Activated naive CD4-positive, alpha-beta T cell treated with anti-CD3 and anti-CD28 coated beads for 36 hours (primary cell): ENCODE results near the gene PADI3. TPM values are rescaled to one million over a fixed set of nuclear protein-coding genes. Genes with fewer than 3 reads are reported as not detected.
"Not testable (repeated sequence)": the region's sequence is repeated elsewhere in the genome, so short reads cannot be mapped to it uniquely, and the experiment has no call there.

ENCODE experiments used
- CTCF ChIA-PET: fragments of 350-600 bp; sonication (Branson Sonifier 250); formaldehyde crosslinking; loops from one replicate; lab custom pipeline; 2021; ENCODE audit warnings: antibody characterized with exemption; lab: Charles Lee
- DNase-seq: peaks from one replicate; pipeline ENCODE4 v3.0.0-alpha.2; 2020
- H3K27ac Mint-ChIP-seq: one replicate; pipeline ENCODE4 v1.8.0; 2021; ENCODE audit warnings: mild to moderate bottlenecking, mixed read lengths
- H3K27me3 Mint-ChIP-seq: one replicate; pipeline ENCODE4 v1.8.0; 2021; ENCODE audit warnings: low read depth, mixed read lengths
- H3K36me3 Mint-ChIP-seq: one replicate; pipeline ENCODE4 v1.8.0; 2021; ENCODE audit warnings: low read depth, mixed read lengths
- H3K4me1 Mint-ChIP-seq: one replicate; pipeline ENCODE4 v1.8.0; 2021; ENCODE audit warnings: low read depth, mixed read lengths
- H3K4me3 Mint-ChIP-seq: one replicate; pipeline ENCODE4 v1.8.0; 2021; ENCODE audit warnings: mild to moderate bottlenecking, moderate library complexity, mixed read lengths
- H3K9me3 Mint-ChIP-seq: one replicate; pipeline ENCODE4 v1.8.0; 2021; ENCODE audit warnings: mixed read lengths
- intact Hi-C: fragments of 100-400 bp; cut with micrococcal nuclease; formaldehyde crosslinking; loops from one replicate; pipeline ENCODE4 v1.15.1; 2023
- total RNA-seq, 2 experiments: library from RNA; stranded (reverse); gene quantifications; one replicate each; pipeline ENCODE4 v1.2.3, GENCODE V29; 2021

The PADI3 gene
- total RNA-seq, 2 experiments from 2014 or later: not detected

DNA sequence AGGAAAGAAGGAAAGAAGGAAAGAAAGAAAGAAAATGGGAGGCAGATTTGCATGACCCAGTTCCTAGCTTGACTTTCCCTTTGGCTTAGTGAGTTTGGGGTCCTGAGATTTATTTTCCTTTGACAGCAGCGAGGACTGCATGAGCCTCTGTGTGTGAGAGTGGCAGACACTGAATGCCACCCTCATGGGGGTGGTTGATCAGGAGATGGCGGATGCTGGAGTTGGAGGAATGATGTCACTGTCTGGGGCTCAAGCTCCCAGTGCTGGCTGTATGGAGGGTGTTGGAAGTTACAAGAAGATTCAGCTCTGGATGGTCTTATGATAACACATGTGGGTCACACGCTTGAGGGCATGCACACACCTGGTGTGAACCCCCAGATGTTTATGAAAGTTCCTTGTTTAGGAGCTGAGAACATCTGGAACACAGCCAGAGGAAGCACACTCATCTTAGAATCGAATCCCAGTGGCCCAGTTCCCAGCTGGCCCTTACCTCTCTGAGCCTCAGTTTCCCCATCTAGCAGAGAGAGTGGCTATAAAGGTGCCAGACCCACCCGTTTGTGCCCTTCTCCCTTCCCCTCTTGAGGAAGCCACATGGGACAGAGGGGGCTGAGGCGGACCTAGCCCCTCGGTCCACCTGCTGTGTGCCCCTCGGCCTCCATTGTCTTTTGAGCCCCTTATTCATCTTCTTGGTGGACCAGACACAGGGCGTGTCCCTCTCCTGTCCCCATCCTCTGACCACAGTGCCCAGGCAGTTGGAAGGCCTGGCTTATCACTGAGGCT is 64.8 kb downstream of the PADI3 start:
- no peaks in the 10 kb centered on the region for H3K36me3 Mint-ChIP-seq
- no peak for DNase-seq
- peaks cover 10% of the 10 kb centered on the region for H3K4me1 Mint-ChIP-seq
- intact Hi-C loops: no loop called here
- H3K27me3 Mint-ChIP-seq: peaks cover 5% of the 10 kb centered on the region
- no peak overlapping the region for H3K4me3 Mint-ChIP-seq
- CTCF ChIA-PET: interaction anchor here (0.6 to 1.7 kb wide), 2 partner anchors 12 to 23 kb away, joined by 3 to 5 read pairs; no protein-coding TSS in a partner anchor
- H3K27ac Mint-ChIP-seq: no peak overlapping the region
- H3K9me3 Mint-ChIP-seq: no peaks in the 10 kb centered on the region

DNA sequence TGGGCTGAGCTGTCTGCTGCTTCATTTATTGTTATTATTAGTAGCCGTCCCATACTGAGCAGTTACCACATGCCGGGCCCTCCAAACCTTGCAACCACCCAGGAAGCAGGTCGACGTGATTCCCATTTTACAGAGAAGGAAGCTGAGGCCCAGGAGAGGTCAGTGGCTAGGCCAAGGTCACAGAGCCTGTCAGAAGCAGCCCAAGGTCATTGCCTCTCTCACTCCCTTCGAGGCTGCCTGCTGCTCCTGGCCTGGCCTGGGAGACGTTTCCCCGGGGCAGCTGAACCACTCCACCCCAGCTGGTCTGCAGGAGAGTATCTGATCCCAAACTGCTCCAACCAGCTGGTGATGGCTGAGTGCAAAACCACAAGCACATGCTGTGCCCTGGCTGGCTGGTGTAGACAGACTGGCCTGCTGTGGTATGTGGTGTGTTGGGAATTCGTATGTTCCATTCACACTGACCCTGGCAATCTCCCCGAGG is 65.6 kb downstream of the PADI3 start:
- intact Hi-C loops: no loop called here
- Mint-ChIP-seq H3K4me3 (no peak overlapping the region), H3K27me3 (peaks cover 5% of the 10 kb centered on the region), H3K36me3 (no peaks in the 10 kb centered on the region), H3K27ac (no peak overlapping the region), H3K9me3 (no peaks in the 10 kb centered on the region), H3K4me1 (peaks cover 10% of the 10 kb centered on the region)
- no peak for DNase-seq
- CTCF ChIA-PET: no interaction called here

- peaks cover 10% of the 10 kb centered on the region for H3K4me1 Mint-ChIP-seq
- no peak overlapping the region for H3K27ac Mint-ChIP-seq
- no peaks in the 10 kb centered on the region for H3K9me3 Mint-ChIP-seq
- no peak overlapping the region for H3K4me3 Mint-ChIP-seq
- H3K27me3 Mint-ChIP-seq: no peaks in the 10 kb centered on the region
- DNase-seq: no peak
- intact Hi-C loops: no loop called here
- no peaks in the 10 kb centered on the region for H3K36me3 Mint-ChIP-seq
- CTCF ChIA-PET: interaction anchor here (1.2 kb wide), 1 partner anchor 21 kb away, joined by 3 read pairs; no protein-coding TSS in a partner anchor
Measured at GRCh38 chr1:17315542-17316130, 66.7 kb downstream of the PADI3 start.

DNA sequence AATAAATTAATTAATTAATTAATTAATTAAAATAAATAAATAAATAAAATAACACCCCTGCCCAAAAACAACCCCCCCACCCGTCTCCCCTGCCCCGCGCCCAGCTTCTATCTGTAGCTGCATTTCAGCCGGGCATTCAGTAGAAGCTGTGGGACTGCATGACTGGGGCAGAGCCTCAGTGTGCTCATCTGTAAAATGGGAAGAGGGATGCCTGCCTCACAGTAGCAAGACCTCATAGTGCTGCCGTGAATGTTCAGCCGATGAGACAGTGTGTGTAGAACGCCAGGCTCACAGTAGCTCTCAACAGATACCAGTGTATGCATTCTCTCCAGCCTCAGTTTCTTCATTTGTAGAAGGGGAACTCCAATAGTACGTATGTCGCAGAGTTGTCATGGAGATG is 67.8 kb downstream of the PADI3 start:
- peaks cover 9% of the 10 kb centered on the region for H3K4me1 Mint-ChIP-seq
- no peaks in the 10 kb centered on the region for H3K27me3 Mint-ChIP-seq
- H3K36me3 Mint-ChIP-seq: no peaks in the 10 kb centered on the region
- intact Hi-C loops: no loop called here
- H3K9me3 Mint-ChIP-seq: no peaks in the 10 kb centered on the region
- no peak overlapping the region for H3K4me3 Mint-ChIP-seq
- CTCF ChIA-PET: interaction anchor here (1.2 kb wide), 1 partner anchor 20 kb away, joined by 3 read pairs; no protein-coding TSS in a partner anchor
- H3K27ac Mint-ChIP-seq: no peak overlapping the region
- no peak for DNase-seq

DNA sequence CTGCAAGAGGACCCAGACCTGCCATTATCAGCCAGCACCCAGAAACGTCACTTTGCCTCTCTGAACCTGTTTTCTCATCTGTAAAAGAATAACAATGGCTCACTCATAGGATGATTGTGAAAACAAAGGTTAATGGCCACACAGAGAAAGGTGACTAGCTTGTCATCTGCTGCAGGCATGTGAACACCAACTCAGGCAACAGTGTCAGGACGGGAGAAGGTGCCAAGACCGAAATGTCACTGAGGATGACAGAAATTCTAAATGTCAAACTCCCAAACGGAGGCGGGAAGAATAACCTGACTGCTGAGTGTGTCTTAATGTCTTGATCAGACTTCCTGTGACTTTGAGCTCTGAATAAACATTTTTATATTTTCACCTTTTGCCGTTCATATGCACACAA is 69.4 kb downstream of the PADI3 start:
- H3K36me3 Mint-ChIP-seq: no peaks in the 10 kb centered on the region

DNA sequence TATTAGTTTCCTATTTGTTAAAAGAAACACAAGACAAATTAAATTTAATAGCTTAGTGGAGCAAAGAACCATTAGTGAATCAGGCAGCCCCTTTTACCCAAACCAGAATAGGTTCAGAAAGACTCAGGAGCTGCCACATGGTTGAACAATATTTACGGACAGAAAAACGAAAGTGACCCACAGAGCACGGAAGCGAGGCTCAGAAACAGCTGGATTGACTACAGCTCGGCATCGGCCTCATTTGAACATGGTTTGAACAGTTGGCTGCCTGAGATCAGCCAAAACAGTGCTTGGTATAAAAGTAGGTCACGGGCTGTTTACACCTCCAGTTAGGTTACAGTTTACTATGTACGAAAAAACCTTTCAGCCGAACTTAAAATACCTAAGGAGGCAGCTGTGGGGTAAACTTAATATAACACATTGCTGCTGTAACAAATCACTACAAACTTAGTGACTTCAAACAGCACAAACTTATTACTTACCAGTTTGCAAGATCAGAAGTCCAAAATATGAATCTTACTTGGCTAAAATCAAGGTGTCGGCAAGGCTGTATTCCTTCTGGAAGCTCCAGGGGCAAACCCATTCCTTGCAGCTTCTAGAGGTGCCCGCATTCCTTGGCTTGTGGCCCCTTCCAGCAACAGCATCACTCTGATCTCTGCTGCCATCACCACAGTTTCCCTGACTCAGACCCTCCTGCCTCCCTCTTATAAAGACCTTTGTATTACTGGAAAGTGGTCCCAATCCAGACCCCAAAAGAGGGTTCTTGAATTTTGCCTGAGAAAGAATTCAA is 70.9 kb downstream of the PADI3 start:
- CTCF ChIA-PET: no interaction called here
- no peaks in the 10 kb centered on the region for H3K4me1 Mint-ChIP-seq
- intact Hi-C loops: no loop called here
- no peaks in the 10 kb centered on the region for H3K9me3 Mint-ChIP-seq
- H3K27ac Mint-ChIP-seq: no peak overlapping the region
- H3K36me3 Mint-ChIP-seq: no peaks in the 10 kb centered on the region
- H3K4me3 Mint-ChIP-seq: no peak overlapping the region
- no peak for DNase-seq
- no peaks in the 10 kb centered on the region for H3K27me3 Mint-ChIP-seq

More for the DNA sequence above, 69.4 kb downstream of the PADI3 start:
- CTCF ChIA-PET: no interaction called here
- Mint-ChIP-seq H3K9me3 (no peaks in the 10 kb centered on the region), H3K27me3 (no peaks in the 10 kb centered on the region), H3K27ac (no peak overlapping the region), H3K4me3 (no peak overlapping the region), H3K4me1 (no peaks in the 10 kb centered on the region)
- intact Hi-C loops: no loop called here
- DNase-seq: no peak

- H3K27ac Mint-ChIP-seq, H3K27me3 Mint-ChIP-seq, H3K9me3 Mint-ChIP-seq, H3K4me1 Mint-ChIP-seq, H3K36me3 Mint-ChIP-seq, intact Hi-C loops, H3K4me3 Mint-ChIP-seq, DNase-seq: not testable (repeated sequence)
- CTCF ChIA-PET: interaction anchor here (0.6 to 1.2 kb wide), 3 partner anchors 9 to 357 kb away, joined by 3 to 6 read pairs (median 5); no protein-coding TSS in a partner anchor
Measured at GRCh38 chr1:17321857-17322390, 73.0 kb downstream of the PADI3 start.

GRCh38 chr1:17328855-17329254 is 80.0 kb downstream of the PADI3 start:
- CTCF ChIA-PET: no interaction called here
- Mint-ChIP-seq H3K4me1 (no peaks in the 10 kb centered on the region), H3K36me3 (no peaks in the 10 kb centered on the region), H3K4me3 (no peak overlapping the region), H3K27me3 (peaks cover 3% of the 10 kb centered on the region), H3K27ac (no peak overlapping the region), H3K9me3 (no peaks in the 10 kb centered on the region)
- no peak for DNase-seq
- intact Hi-C loops: no loop called here

DNA sequence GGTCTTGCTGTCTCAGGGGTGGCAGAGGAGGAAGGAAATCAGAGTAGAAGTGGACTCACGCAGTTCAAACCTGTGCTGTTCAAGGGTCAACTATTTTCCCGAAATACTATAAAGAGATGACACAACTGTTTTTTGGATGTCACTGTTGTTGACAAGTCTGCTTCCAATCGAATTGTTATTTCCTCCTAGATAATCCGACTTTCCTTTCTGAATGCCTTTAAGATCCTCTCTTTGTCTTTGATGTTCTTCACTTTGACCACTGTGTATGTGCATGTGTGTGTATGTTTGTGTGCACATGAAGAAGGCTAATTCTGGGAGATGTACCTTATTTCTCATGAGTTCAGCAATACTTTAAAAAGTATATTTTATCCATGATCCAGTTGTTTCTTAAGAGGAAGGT is 80.7 kb downstream of the PADI3 start:
- CTCF ChIA-PET: no interaction called here
- intact Hi-C loops: no loop called here
- H3K27ac Mint-ChIP-seq: no peak overlapping the region

DNA sequence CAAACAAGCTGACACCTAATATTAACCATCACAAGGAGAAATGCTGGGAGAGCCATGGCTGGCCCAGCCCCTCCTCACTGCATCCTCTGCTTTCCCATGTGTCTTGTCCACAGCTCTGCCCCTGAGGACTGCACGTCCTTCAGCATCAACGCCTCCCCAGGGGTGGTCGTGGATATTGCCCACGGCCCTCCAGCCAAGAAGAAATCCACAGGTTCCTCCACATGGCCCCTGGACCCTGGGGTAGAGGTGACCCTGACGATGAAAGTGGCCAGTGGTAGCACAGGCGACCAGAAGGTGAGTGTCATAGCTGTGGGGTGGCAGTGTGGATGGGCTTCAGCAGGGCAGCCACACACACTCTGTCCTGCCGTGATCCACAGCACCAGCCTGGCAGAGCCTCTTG is 82.0 kb downstream of the PADI3 start:
- CTCF ChIA-PET: interaction anchor here (0.9 kb wide), 1 partner anchor 147 kb away, joined by 3 read pairs; no protein-coding TSS in a partner anchor
- Mint-ChIP-seq H3K9me3 (no peaks in the 10 kb centered on the region), H3K27me3 (peaks cover 3% of the 10 kb centered on the region), H3K27ac (no peak overlapping the region), H3K36me3 (no peaks in the 10 kb centered on the region), H3K4me1 (no peaks in the 10 kb centered on the region), H3K4me3 (no peak overlapping the region)
- DNase-seq: no peak
- intact Hi-C loops: no loop called here

More for the DNA sequence above, 80.7 kb downstream of the PADI3 start:
- H3K4me3 Mint-ChIP-seq: no peak overlapping the region
- no peaks in the 10 kb centered on the region for H3K4me1 Mint-ChIP-seq
- no peaks in the 10 kb centered on the region for H3K9me3 Mint-ChIP-seq
- H3K36me3 Mint-ChIP-seq: no peaks in the 10 kb centered on the region
- H3K27me3 Mint-ChIP-seq: peaks cover 3% of the 10 kb centered on the region
- no peak for DNase-seq

GRCh38 chr1:17333081-17333480 is 84.2 kb downstream of the PADI3 start:
- Mint-ChIP-seq H3K4me3 (no peak overlapping the region), H3K4me1 (peaks cover 5% of the 10 kb centered on the region), H3K27me3 (peaks cover 3% of the 10 kb centered on the region), H3K27ac (no peak overlapping the region), H3K36me3 (no peaks in the 10 kb centered on the region), H3K9me3 (no peaks in the 10 kb centered on the region)
- intact Hi-C loops: no loop called here
- no peak for DNase-seq
- CTCF ChIA-PET: no interaction called here
